ENCODE measurements around the gene PRPF39.

The PRPF39 gene

DNA sequence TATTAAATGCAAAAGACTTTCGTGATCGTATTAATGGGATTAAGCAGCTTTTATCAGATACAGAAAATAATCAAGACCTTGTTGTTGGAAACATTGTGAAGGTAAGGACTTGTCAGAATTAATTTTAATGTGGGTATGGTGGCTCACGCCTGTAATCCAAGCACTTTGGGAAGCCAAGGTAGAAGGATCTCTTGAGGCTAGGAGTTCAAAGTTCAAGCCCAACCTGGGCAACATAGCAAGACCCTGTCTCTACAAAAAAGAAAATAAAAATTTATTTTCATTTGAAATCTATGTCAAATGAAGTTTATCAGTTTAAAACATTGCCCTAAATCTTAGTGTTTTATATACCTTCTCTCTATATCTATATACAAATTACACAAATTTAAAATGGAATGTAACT lies 17.2 kb upstream of the PRPF39 start (continued):
- TF ChIP-seq ZNF785 (tag by site-specific recombination; IDR thresholded peaks at IDR 0.05) (no peak), ZIC2 (tag by site-specific recombination; IDR thresholded peaks at IDR 0.05) (no peak), ZNF555 (tag by site-specific recombination; conservative IDR thresholded peaks at IDR 0.05) (no peak), ZNF48 (tag by site-specific recombination; IDR thresholded peaks at IDR 0.05) (no peak), ZNF623 (tag by site-specific recombination; IDR thresholded peaks at IDR 0.05) (no peak), ZBTB48 (tag by site-specific recombination; IDR thresholded peaks at IDR 0.05) (no peak), ZNF692 (tag by site-specific recombination; IDR thresholded peaks at IDR 0.05) (no peak), KLF10 (tag by site-specific recombination; IDR thresholded peaks at IDR 0.05) (no peak), ZBTB17 (tag by site-specific recombination; IDR thresholded peaks at IDR 0.05) (no peak)
- TF ChIP-seq, protein P1, sequence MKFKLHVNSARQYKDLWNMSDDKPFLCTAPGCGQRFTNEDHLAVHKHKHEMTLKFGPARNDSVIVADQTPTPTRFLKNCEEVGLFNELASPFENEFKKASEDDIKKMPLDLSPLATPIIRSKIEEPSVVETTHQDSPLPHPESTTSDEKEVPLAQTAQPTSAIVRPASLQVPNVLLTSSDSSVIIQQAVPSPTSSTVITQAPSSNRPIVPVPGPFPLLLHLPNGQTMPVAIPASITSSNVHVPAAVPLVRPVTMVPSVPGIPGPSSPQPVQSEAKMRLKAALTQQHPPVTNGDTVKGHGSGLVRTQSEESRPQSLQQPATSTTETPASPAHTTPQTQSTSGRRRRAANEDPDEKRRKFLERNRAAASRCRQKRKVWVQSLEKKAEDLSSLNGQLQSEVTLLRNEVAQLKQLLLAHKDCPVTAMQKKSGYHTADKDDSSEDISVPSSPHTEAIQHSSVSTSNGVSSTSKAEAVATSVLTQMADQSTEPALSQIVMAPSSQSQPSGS (tag by site-specific recombination; IDR thresholded peaks at IDR 0.05; ENCODE audit: low read depth) = no peak

- TF ChIP-seq ZFP3 (tag by site-specific recombination; IDR thresholded peaks at IDR 0.05; ENCODE audit: low read depth) (no peak), SCRT1 (tag by site-specific recombination; IDR thresholded peaks at IDR 0.05; ENCODE audit: borderline replicate concordance) (no peak)
- no peaks in the 10 kb centered on the region for H3K4me1 ChIP-seq (ENCODE audit: control insufficient read depth, insufficient read depth, low read length)
- H3K27ac ChIP-seq (ENCODE audit: extremely low read depth, low read depth, low read length) = no peak overlapping the region
- CTCF ChIA-PET = no interaction called here
- H3K4me3 ChIP-seq (ENCODE audit: low read depth, low read length) = no peak overlapping the region
- H3K36me3 ChIP-seq (ENCODE audit: control insufficient read depth in 2 of 2, insufficient read depth in 1 of 2, low read length in 2 of 2) = peaks cover 4 to 8% of the 10 kb centered on the region in 2 experiments
- H3K9me3 ChIP-seq (ENCODE audit: control insufficient read depth, insufficient read depth, low read depth, low read length) = no peaks in the 10 kb centered on the region
- POLR2A ChIA-PET = no interaction called here
These were observed 15.5 kb upstream of the PRPF39 start for GRCh38 chr14:45068396-45068795.

DNA sequence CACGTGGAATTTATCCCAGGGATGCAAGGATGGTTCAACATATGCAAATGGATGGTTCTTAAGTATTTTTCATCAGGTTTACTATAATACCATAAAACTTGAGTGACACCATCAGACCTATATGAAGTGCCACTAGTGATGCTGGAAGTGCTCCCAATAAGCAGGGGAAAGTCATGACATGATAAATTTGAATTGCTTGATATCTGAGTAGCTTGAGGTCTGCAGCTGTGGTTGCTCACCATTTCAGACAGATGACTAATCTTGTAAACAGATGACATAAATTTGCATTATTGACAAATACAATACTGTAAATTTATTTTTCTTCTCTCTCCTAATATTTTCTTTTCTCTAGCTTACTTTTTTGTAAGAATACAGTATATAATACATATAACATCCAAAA lies 13.7 kb upstream of the PRPF39 start:
- ChIA-PET CTCF (no interaction called here), POLR2A (no interaction called here)
- Histone ChIP-seq H3K27ac (ENCODE audit: extremely low read depth, low read depth, low read length) (no peak overlapping the region), H3K36me3 (ENCODE audit: control insufficient read depth in 2 of 2, insufficient read depth in 1 of 2, low read length in 2 of 2) (peaks cover 4 to 10% of the 10 kb centered on the region in 2 experiments), H3K9me3 (ENCODE audit: control insufficient read depth, insufficient read depth, low read depth, low read length) (no peaks in the 10 kb centered on the region), H3K4me3 (ENCODE audit: low read depth, low read length) (no peak overlapping the region), H3K4me1 (ENCODE audit: control insufficient read depth, insufficient read depth, low read length) (no peaks in the 10 kb centered on the region)
- TF ChIP-seq ZNF600 (tag by site-specific recombination; IDR thresholded peaks at IDR 0.05) (no peak), ZNF175 (tag by site-specific recombination; IDR thresholded peaks at IDR 0.05) (no peak), ZNF302 (tag by site-specific recombination; IDR thresholded peaks at IDR 0.05; ENCODE audit: low read depth) (no peak), ZNF221 (tag by site-specific recombination; IDR thresholded peaks at IDR 0.05; ENCODE audit: borderline replicate concordance) (no peak), ZNF132 (tag by site-specific recombination; IDR thresholded peaks at IDR 0.05; ENCODE audit: borderline replicate concordance) (no peak)
- TF ChIP-seq, protein P2, sequence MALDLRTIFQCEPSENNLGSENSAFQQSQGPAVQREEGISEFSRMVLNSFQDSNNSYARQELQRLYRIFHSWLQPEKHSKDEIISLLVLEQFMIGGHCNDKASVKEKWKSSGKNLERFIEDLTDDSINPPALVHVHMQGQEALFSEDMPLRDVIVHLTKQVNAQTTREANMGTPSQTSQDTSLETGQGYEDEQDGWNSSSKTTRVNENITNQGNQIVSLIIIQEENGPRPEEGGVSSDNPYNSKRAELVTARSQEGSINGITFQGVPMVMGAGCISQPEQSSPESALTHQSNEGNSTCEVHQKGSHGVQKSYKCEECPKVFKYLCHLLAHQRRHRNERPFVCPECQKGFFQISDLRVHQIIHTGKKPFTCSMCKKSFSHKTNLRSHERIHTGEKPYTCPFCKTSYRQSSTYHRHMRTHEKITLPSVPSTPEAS (tag by site-specific recombination; IDR thresholded peaks at IDR 0.05) = no peak

- Histone ChIP-seq H3K36me3 (ENCODE audit: control insufficient read depth in 2 of 2, insufficient read depth in 1 of 2, low read length in 2 of 2) (peaks cover 4 to 10% of the 10 kb centered on the region in 2 experiments), H3K4me1 (ENCODE audit: control insufficient read depth, insufficient read depth, low read length) (no peaks in the 10 kb centered on the region), H3K4me3 (ENCODE audit: low read depth, low read length) (no peak overlapping the region), H3K9me3 (ENCODE audit: control insufficient read depth, insufficient read depth, low read depth, low read length) (no peaks in the 10 kb centered on the region), H3K27ac (ENCODE audit: extremely low read depth, low read depth, low read length) (no peak overlapping the region)
- ChIA-PET CTCF (interaction anchor here (0.7 kb wide), 1 partner anchor 461 kb away, joined by 3 read pairs; no protein-coding TSS in a partner anchor), POLR2A (no interaction called here)
- TF ChIP-seq ZNF366 (tag by site-specific recombination; conservative IDR thresholded peaks at IDR 0.05) = no peak
- TF ChIP-seq ZNF664 (tag by site-specific recombination; IDR thresholded peaks at IDR 0.05) = no peak
- TF ChIP-seq ZBTB17 (tag by site-specific recombination; IDR thresholded peaks at IDR 0.05) = no peak
- TF ChIP-seq ZNF701 (tag by site-specific recombination; IDR thresholded peaks at IDR 0.05) = no peak
- TF ChIP-seq, protein P3, sequence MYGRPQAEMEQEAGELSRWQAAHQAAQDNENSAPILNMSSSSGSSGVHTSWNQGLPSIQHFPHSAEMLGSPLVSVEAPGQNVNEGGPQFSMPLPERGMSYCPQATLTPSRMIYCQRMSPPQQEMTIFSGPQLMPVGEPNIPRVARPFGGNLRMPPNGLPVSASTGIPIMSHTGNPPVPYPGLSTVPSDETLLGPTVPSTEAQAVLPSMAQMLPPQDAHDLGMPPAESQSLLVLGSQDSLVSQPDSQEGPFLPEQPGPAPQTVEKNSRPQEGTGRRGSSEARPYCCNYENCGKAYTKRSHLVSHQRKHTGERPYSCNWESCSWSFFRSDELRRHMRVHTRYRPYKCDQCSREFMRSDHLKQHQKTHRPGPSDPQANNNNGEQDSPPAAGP (tag by site-specific recombination; IDR thresholded peaks at IDR 0.05) = no peak
- TF ChIP-seq BCL11A (tag by site-specific recombination; IDR thresholded peaks at IDR 0.05; ENCODE audit: low read depth) = no peak
- no peak for TF ChIP-seq ZFP37 (tag by site-specific recombination; IDR thresholded peaks at IDR 0.05)
- TF ChIP-seq ZNF629 (tag by site-specific recombination; IDR thresholded peaks at IDR 0.05) = no peak
- no peak for TF ChIP-seq ZNF292 (tag by site-specific recombination; IDR thresholded peaks at IDR 0.05; ENCODE audit: borderline replicate concordance, low read depth)
- TF ChIP-seq, protein P4, sequence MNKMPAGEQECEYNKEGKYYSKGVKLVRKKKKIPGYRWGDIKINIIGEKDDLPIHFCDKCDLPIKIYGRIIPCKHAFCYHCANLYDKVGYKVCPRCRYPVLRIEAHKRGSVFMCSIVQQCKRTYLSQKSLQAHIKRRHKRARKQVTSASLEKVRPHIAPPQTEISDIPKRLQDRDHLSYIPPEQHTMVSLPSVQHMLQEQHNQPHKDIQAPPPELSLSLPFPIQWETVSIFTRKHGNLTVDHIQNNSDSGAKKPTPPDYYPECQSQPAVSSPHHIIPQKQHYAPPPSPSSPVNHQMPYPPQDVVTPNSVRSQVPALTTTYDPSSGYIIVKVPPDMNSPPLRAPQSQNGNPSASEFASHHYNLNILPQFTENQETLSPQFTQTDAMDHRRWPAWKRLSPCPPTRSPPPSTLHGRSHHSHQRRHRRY (tag by site-specific recombination; IDR thresholded peaks at IDR 0.05) = no peak
These were observed 11.8 kb upstream of the PRPF39 start for GRCh38 chr14:45072126-45072525.

Data from HEK293 (cell line).